ENCODE measurements around the gene TSEN2. TPM values are rescaled to one million over a fixed set of nuclear protein-coding genes. Genes with fewer than 3 reads are reported as not detected.
A peak's percentile ranks its signal among the peaks of the same experiment; 100 is the strongest.
"Not testable (repeated sequence)": the region's sequence is repeated elsewhere in the genome, so short reads cannot be mapped to it uniquely, and the experiment has no call there.

The TSEN2 gene
- total RNA-seq, 1 experiment from 2014 or later = 29.9 TPM

DNA sequence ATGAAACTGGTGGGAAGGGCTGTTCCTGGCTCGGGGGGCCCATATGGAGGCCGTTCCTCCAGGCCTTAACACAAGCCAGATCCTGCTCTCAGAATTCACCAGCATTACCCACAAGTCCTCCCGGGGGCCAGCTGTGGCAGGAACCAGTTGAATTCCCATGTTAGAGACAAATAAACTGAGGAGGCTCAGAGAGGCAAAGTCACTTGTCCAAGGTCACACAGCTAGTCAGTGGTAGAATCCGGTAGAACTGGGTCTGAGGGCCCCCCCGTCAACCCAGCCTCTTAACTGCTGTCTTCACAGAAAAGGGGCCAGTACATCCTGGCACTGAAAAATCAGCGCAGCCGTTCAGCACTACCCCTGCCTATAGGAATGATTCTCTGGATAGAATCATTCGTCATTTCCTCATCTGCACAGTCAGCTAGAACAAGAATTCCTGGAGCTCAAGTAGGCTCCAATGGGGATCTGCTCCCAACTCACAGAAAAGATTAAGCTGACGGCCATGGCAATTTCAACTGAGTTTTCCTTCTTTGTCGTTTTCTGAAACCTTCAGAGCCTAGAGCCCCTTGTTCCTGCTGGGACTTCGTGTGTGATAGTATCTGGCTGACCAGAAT, 12.2 kb upstream of the TSEN2 start:
- DNase-seq (ENCODE audit: low spot score) = no peak

DNA sequence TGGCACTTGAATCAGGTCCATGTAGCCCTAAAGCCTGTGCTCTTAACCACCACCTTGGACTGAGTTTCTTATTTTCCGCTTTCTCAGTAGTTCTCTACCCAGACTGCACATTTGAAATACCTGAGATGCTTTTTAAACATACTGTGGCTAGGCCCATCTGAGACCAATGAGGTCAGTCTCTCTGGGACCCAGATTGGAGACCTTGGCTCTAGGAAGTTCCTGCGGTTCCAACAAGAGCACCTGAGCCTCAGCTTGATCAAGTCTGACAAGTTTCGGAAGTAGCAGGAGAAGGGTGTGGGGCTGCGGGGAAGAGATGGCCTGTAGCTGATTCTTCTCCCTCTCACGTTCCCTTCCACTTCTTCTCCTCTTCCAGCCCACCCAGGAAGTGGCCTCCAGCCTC, 11.5 kb upstream of the TSEN2 start:
- DNase-seq (ENCODE audit: low spot score) = no peak

DNA sequence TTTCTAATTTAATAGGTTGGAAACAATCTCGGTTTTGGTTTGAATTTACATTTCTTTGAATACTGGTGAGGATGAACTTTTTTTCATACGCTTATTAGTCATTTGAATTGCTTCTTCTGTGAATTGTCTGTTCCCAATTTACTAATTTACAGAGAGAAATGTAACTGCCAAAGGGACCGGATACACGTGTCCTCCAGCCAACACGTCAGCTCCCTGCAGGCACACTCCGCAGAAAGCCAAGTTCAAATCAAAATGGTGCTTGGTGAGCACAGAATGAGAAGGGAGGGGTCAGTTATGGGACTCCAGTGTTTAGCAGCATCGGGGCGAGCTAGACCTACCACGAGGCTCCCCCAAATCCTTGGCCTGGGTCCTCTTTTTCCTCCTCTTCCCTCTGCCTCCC, 10.8 kb upstream of the TSEN2 start:
- no peak for DNase-seq (ENCODE audit: low spot score)

DNA sequence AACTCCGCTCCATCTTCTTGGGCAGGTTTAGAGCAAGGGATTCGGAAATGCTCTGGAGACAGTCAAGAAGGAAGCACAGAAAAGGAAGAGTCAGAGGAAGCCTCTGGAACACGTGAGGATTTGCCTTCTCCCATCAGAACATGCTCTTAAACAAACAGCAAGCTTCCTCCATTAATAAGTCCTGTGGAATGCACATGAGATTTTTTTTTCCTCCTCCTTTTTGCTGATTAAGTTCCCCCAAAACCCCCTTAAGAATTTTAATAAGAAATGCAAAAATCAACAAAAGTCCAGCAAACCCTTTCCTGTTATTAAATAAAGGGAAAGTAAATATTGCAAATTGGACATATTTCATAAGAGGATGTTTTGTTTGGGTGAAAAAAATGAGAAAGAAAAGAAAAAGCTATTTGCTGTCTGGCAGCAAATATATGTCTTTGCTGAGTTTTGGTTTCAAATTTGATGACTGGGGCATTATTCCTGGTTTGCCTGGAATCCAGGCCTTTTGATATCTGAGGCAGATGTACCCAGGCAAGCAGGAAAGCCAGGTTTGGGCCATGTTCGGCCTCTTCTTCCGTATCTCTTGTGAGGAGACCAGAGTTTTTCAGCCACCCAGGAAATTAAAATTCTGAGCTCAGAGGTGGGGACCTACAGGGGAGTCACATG, 7.9 kb upstream of the TSEN2 start:
- DNase-seq (ENCODE audit: low spot score) = peak; percentile 54

DNA sequence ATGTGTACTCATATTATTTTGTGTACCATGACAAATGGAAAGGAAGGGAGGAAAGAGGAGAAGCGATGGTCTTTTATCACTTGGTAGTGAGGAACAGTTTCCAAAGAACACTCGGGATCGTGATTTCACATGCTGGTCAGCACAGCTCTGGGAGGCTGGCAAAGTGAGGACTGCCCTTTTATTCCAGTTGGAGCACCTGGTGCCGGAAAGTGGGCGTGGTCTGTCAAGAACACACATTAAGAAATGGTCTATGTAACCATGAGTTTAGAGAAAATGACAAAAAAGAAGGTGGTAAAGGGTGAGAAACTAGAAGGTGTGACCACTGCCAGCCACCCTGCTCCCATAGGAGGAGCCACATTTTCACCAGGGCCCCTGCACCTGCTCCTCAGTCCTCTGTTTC, 7.0 kb upstream of the TSEN2 start:
- no peak for DNase-seq (ENCODE audit: low spot score)

DNA sequence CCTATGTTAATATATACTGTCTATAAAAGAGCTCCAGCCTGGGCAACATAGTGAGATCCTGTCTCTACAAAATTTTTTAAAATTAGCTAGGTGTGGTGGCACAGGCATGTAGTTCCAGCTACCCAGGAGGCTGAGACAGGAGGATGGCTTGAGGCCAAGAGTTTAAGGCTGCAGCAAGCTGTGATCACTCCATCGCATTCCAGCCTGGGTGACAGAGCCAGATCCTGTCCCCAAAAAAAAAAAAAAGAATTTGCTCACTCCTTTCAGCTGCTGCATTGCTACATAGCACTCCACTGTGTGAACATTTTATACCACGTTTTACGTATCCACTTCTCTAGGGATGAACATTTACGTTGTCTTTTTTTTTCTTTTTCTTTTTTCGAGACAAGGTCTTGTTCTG, 6.0 kb upstream of the TSEN2 start:
- no peak for DNase-seq (ENCODE audit: low spot score)

DNA sequence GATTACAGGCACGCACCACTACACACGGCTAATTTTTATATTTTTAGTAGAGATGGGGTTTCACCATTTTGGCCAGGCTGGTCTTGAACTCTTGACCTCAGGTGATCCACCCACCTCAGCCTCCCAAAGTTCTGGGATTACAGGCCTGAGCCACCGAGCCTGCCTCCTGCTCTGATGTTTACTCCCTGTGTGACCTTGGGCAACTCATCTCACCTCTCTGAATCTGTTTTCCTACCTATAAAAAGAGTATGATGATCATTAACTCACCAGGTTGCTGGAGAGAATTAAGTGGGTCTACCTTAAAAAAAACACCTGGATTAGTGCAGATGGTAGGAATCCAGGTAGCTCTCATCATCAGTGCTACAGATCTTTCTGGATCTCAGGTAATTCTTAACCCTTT, 5.1 kb upstream of the TSEN2 start:
- not testable (repeated sequence) for DNase-seq (ENCODE audit: low spot score)

DNA sequence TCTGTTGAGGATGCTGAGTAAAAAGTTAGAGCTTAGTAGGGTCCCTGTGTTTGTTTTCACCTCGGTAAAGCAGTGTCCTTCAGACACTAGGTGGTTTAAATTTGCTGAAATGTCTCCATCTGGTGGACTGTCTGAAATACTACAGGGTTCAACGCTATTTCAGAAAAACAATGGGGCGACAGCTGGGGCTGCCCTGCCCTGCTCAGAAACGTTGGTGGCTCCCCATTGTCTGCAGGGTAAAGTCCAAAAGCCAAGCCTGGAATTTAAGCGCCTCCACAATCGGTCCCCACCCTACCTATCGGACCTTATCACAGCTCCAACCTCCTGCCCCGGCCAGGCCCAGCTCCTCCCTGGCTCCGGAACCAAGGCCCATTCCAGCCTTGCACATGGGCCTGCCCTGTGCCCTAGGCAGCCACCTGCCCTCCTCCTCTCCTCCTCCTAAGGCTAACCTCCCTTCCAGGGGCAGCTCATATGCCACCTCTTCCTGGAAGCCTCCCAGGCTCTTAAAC, 4.3 kb upstream of the TSEN2 start:
- peak; percentile 59 for DNase-seq (ENCODE audit: low spot score)

DNA sequence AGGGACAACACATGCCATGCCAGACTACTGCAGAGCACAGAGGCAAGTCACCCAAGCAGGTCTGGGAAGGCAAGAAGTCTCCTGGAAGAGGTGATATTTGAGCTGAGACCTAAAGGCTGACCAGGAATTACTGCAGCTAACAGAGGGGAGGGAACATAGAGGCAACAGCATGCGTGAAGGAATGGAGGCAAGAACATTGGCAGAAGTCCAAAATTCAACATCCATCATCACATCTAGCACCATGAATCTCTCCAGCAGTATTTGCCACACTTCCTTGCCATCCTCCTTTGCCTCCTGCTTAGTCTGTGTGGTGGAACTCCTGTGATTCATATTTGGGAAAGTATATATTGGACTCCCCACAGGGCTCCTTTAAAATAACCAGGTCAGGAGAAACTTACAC, 870 bp upstream of the TSEN2 start:
- DNase-seq (ENCODE audit: low spot score) = peak; percentile 20

DNA sequence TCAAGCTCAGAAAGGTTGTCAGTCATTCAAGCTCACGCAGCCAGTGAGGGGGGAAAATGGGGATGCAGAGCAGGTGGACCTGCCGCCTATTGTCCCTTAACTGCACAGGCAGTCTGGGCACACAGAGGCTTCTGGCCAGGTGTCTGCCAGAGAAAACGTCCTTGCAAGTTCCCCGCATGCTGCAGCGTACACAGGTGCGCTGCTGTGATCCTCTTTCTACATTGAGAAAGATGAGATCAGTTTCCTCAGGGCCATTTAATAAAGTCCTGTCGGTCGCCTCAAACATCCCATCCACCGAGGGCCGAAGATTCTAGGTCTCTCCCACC, 445 bp upstream of the TSEN2 start:
- no peak for DNase-seq (ENCODE audit: low spot score)

DNA sequence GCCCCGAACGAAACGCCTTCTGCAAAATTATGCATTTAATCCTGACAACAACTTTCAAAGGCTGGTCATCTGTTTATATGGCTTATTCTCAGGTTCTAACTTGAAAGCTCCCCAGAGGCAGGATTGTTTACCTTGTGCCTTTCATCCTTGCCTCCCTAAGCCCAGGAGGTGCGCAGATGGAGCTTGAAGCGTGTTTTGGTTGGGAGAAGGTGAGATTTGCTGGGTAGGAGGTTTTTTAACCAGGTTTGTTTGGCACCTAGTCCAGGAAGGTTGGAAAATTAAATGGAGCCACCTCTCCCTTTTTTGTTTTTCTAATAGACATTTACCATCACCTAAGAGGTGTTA, 675 bp downstream of the TSEN2 start:
- DNase-seq (ENCODE audit: low spot score) = no peak

DNA sequence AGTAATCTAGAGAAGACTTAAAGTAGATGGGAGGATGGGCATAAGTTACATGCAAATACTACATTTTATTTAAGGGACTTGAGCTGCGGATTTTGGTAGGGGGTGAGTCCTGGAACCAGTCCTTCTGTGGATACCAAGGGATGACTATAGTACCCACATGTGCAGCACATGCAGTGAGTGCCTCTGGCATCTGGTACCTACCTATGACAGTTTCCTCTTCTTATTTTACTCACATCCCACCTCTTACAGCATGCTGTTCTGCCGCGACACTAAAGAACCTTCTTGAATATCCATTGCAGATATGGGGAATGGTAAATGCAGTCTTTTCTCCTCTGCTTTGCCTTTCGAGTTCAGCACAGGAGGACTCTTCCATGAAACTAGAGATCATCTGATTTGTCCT, 1.7 kb downstream of the TSEN2 start:
- DNase-seq (ENCODE audit: low spot score) = no peak

DNA sequence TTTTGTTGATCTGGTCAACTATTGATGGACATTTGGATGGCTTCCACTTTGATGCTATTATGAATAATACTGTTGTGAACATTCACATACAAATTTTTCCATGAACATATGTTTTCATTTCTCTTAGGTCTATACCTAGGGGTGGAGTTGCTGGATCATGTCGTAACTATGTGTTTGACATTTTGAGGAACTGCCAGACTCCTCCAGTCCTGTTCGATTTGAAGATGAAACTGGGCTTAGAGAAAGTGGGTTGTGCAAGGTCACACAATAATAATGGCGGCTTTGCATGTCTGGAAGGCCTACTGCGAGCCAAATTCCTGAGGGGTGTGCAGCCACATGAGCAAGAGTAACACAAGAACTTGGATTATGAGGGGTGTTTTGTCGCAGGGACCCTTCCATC, 2.6 kb downstream of the TSEN2 start:
- no peak for DNase-seq (ENCODE audit: low spot score)

DNA sequence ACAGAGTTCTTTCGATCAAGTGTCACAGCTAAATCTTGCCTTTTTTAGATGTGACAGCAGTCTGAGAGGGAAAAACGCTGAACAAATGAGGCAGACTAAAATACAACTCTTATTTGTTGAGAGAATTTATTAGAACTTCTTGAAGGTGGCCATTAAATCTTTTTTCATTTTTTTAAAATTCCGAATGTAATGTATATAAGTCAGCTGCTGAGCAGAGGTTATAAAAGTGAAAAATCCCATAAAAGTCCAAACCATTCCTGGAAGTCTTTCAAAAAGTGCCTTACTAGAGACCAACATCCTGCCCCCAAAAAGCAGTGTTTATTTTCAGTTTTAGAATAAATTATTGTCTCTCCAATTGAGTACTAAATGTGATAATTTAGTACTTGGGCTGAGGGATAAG, 3.1 kb downstream of the TSEN2 start:
- no peak for DNase-seq (ENCODE audit: low spot score)

DNA sequence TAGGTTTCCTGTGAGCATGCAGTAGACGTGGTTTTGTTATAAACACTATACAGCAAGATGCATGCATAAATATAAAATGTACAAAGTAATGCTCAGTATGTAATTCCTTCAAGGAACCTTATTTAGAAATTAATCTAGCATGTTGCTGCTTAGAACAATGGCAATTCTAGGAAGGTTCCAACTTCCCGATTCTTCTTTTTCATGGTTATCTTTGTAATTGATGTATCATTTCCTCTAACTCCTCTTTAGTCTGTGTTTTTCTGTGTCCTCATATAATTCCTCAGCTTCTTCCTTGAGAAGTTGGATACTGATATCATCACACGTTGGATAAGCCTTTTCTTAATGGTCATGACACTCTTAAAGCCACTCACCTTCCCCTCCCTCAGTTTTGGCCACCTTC, 3.5 kb downstream of the TSEN2 start:
- DNase-seq (ENCODE audit: low spot score) = no peak

DNA sequence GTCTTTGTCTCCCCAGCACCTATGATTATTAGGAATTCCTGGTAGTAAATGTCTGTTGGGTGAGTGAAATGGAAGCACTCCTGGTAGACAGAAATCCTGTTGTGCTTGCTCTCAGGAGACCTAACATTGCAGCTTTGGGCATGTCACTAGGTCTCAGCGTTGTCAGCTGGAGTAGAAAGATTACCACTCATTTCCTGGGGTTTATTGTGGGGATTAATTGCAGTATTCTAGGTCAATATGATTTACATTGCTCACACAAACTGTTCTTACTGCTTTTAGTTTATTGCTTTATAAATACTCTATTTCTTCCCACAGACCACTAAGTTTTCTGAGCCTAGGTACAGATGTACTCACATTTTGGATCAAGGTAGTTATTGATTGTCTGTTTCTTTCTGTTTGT, 5.1 kb downstream of the TSEN2 start:
- no peak for DNase-seq (ENCODE audit: low spot score)

DNA sequence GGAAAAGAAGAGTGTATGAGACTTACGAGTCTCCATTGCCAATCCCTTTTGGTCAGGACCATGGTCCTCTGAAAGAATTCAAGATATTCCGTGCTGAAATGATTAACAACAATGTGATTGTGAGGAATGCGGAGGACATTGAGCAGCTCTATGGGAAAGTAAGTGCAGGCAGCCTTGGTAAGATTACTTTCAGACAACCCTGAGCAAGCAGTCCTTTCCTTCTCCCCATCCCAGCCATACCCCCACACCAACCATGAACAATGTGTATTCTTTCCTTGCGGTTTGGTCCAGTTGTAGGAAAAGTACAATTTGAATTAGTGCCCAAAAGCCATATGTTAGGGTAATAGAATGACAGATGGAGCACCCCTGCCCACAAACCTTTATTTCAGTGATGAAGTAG, 5.6 kb downstream of the TSEN2 start:
- no peak for DNase-seq (ENCODE audit: low spot score)

DNA sequence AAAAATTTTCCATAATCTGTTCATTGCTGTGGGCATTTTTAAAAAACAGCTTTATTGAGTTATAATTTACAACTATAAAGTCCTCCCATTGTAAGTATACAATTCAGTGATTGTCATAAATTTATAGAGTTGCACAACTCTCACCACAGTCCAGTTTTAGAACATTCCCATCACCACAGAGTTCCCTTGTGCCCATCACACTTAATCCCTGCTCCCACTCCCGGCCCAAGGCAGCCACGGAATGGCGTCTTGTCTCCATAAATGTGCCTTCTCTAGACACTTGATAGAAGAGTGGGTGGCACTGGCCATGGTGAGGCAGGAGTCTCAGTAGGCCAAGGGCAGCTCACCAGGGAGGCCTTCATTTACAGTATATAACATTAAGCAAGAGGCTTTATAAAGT, 6.3 kb downstream of the TSEN2 start:
- DNase-seq (ENCODE audit: low spot score) = no peak

DNA sequence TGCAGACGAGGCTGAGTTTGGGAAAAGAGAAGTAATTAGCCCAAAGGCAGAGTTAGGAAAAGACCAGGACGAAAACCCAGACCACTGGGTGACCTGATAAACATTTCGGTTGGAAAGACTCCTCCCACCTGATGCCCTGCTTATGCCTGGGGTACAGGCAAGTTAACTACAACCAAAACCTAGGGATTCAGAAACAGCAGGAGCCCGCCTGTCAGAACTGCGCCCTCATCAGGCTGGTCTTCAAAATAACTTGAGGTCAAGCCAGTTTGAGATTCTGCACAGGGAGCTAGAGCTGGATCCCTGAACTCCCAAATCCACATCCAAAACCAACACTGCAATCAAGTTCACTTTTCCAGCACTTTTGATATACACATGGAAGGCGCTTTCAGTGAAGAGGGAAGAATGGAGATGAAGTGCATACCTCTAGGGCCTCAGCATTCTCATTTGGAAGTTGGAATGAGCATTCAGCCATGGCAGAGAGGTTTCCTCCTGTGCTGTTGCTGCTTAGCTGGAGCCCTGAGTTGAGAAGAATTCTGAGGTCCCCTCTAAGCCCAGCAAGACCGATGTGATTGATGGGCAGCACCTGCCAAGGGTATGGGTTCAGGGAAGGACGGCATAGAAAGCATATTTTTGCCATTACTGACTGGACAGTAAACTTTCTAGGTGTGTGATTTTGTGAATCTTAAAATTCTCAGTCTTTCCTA, 11.6 kb downstream of the TSEN2 start:
- DNase-seq (ENCODE audit: low spot score) = no peak

DNA sequence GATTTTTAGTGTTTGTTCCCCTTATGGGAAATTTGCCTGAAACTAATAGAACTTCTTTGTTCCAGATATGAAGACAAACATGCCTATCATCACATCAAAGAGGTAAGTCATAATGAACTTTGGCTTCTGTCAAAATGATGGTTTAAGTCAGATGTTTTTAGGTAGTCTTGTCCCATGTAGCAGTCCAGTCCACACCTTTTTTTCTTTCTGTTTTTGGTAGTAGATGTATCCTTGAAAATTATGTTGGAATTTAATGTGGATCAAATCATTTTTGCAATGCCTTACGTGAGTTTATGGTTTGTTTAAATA, 12.1 kb downstream of the TSEN2 start:
- no peak for DNase-seq (ENCODE audit: low spot score)

DNA sequence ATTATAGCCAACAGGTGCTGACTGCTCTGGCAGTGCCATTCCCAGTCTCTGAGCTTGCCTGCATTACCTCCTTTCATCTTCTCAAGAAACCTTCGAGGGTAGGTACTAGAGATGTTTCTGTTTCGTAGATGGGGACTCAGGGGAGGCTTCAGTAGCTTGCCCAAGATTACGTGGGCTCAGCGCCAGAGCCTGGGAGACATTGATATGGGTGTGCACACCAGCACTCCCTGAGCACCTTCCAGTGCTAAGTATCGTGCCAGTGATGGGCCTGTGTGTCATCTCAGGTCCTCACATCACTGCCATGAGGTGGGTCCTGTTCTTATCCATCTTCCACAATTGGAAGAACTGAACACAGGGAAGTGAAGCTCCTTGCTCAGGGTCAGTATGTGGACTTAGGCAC, 15.2 kb downstream of the TSEN2 start:
- no peak for DNase-seq (ENCODE audit: low spot score)

DNA sequence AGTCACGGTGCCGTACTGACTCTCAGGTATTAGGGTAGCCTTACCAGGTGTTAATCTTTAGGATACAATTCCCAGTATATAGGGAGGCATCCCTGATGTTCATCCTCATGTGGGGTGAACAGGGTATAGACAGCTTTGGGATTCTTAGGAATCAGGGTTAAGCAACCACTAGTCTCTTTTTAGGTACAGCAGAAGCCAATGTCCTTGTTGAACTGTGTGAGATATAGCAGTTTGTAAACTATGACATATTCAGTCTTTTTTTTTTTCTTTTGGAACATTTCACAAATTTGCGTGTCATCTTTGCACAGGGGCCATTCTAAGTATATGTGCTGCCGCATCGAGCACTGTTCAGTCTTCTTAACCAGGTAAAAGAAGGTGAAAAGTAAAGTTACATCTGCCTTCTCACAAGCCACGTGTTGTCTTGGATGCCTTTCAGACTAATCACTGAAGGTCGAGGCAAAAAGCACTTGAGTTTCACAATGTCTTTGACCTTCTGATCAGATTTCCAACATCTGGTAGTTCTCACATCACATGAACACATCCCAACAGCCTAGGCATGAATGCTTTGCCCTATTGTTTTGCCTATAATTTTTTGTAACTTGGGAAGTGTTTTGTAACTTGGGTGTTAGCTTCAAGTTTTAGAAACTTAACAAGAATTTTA, 17.2 kb downstream of the TSEN2 start:
- no peak for DNase-seq (ENCODE audit: low spot score)

All from A172 (cell line).